GM12878 (cell line): ENCODE data around the gene FDXR. TPM values are rescaled to one million over a fixed set of nuclear protein-coding genes. Genes with fewer than 3 reads are reported as not detected.

Source experiments
- ATAC-seq: fragments of 200-7000 bp; cut with Tn5 transposase; 3 replicates; pipeline ENCODE4 v1.9.1; 2020; ENCODE audit warnings: mild to moderate bottlenecking, moderate library complexity
- BruUV-seq: library from RNA; stranded (reverse); fragments of 400-500 nt; replicated peaks from 2 replicates; lab custom pipeline; 2021; lab: Mats Ljungman, UMichigan
- CTCF ChIA-PET: fragments of 300-600 bp; sonication (Branson Sonifier 250); formaldehyde crosslinking; extraction: SDS; loops from one replicate; lab custom pipeline; 2021; ENCODE audit warnings: inconsistent platforms; lab: Yijun Ruan, JAX
- POLR2A ChIA-PET: fragments of 350-600 bp; formaldehyde crosslinking; extraction: SDS; loops from one replicate; lab custom pipeline; 2021; ENCODE audit warnings: inconsistent platforms; lab: Charles Lee
- RAD21 ChIA-PET: fragments of 300-600 bp; sonication (Branson Sonifier 250); formaldehyde crosslinking; loops from one replicate; lab custom pipeline; 2023; ENCODE audit warnings: antibody characterized with exemption; ENCODE audit not compliant: unreplicated experiment; lab: Charles Lee
- SMC1A ChIA-PET: fragments of 300-600 bp; sonication (Branson Sonifier 250); formaldehyde crosslinking; loops from one replicate; lab custom pipeline; 2023; ENCODE audit not compliant: unreplicated experiment, uncharacterized antibody; lab: Charles Lee
- DNase-seq: peaks from one replicate; pipeline ENCODE4 v3.0.0-alpha.2; 2011; ENCODE audit warnings: low read depth, low spot score
- FAIRE-seq: peaks from 3 replicates; lab custom pipeline; 2011; peaks lifted over from hg19 to GRCh38; lab: Jason Lieb, UNC
- H2AFZ ChIP-seq: 2 replicates; pipeline ENCODE4 v1.6.0; 2011; ENCODE audit warnings: low read depth, low read length, control low read depth; ENCODE audit not compliant: control insufficient read depth
- H3K27ac ChIP-seq: 2 replicates; pipeline ENCODE4 v1.5.1; 2011; ENCODE audit warnings: control low read depth; ENCODE audit not compliant: control insufficient read depth, insufficient read depth
- H3K27me3 ChIP-seq, 2 experiments: replicated peaks in 1 of 2; 2 replicates each; pipeline versions ENCODE4 v1.6.0 to v1.6.1; 2011; ENCODE audit warnings: low read length in 1 of 2; ENCODE audit not compliant: control insufficient read depth in 2 of 2, insufficient read depth in 2 of 2
- H3K36me3 ChIP-seq, 2 experiments: 2 replicates each; pipeline ENCODE4 v1.5.1; 2011; ENCODE audit warnings: low read length in 1 of 2; ENCODE audit not compliant: control insufficient read depth in 2 of 2, insufficient read depth in 2 of 2
- H3K4me1 ChIP-seq: 2 replicates; pipeline ENCODE4 v1.6.1; 2011; ENCODE audit warnings: mild to moderate bottlenecking, low read length, moderate library complexity, mixed read lengths; ENCODE audit not compliant: control insufficient read depth, insufficient read depth
- H3K4me2 ChIP-seq: 2 replicates; pipeline ENCODE4 v1.6.0; 2011; ENCODE audit warnings: control low read depth; ENCODE audit not compliant: control insufficient read depth, insufficient read depth
- H3K4me3 ChIP-seq: fragments of 200-600 bp; sonication (generic); 2 replicates; pipeline ENCODE4 v1.5.1; 2016
- H3K79me2 ChIP-seq: 2 replicates; pipeline ENCODE4 v1.6.0; 2011; ENCODE audit warnings: low read length; ENCODE audit not compliant: control insufficient read depth, insufficient read depth
- H3K9ac ChIP-seq: 2 replicates; pipeline ENCODE4 v1.8.0; 2011; ENCODE audit warnings: low read length, control low read depth, mixed read lengths; ENCODE audit not compliant: control insufficient read depth, insufficient read depth
- H3K9me3 ChIP-seq: replicated peaks from 3 replicates; pipeline ENCODE4 v1.5.1; 2011; ENCODE audit warnings: mild to moderate bottlenecking, low read length; ENCODE audit not compliant: control insufficient read depth, insufficient read depth
- H4K20me1 ChIP-seq: 2 replicates; pipeline ENCODE4 v1.6.0; 2011; ENCODE audit not compliant: control insufficient read depth, insufficient read depth
- EGR1 ChIP-seq, 2 experiments: IDR thresholded peaks; 1 replicate in 1 of 2; 2 replicates in 1 of 2; pipeline ENCODE4 v1.6.1; 2011 to 2012; ENCODE audit warnings: low read depth in 2 of 2, low read length in 2 of 2, borderline replicate concordance in 1 of 2, mild to moderate bottlenecking in 1 of 2, moderate library complexity in 1 of 2
- JUNB ChIP-seq: IDR thresholded peaks from 2 replicates; pipeline ENCODE4 v1.6.1; 2016; ENCODE audit warnings: antibody characterized with exemption, mild to moderate bottlenecking
- POLR2A ChIP-seq: IDR thresholded peaks from 2 replicates; pipeline ENCODE4 v1.6.1; 2011; ENCODE audit warnings: low read depth, mild to moderate bottlenecking, low read length
- RAD21 ChIP-seq: IDR thresholded peaks from 2 replicates; pipeline ENCODE4 v1.6.1; 2011; ENCODE audit warnings: mild to moderate bottlenecking, low read depth, low read length, moderate library complexity; ENCODE audit not compliant: insufficient read depth
- SUZ12 ChIP-seq: fragments of 200-600 bp; sonication (generic); IDR thresholded peaks from one replicate; pipeline ENCODE4 v1.6.1; 2018; ENCODE audit warnings: antibody characterized with exemption, mild to moderate bottlenecking; ENCODE audit not compliant: unreplicated experiment
- TARDBP ChIP-seq: IDR thresholded peaks from 2 replicates; pipeline ENCODE4 v1.6.1; 2016; ENCODE audit warnings: borderline replicate concordance
- WGBS: methylation state at CpG from one replicate; pipeline ENCODE4 v1.1.6; 2016; ENCODE audit warnings: low lambda C conversion rate; ENCODE audit not compliant: insufficient replicate concordance, insufficient coverage; ENCODE audit errors: missing lambda C conversion rate; 5-methylcytosine and 5-hydroxymethylcytosine counted together
- in situ Hi-C: fragments of 300-500 bp; cut with MboI; formaldehyde crosslinking; loops from 9 replicates; pipeline ENCODE4 v1.14.3; 2018; ENCODE audit warnings: mixed read lengths
- intact Hi-C: fragments of 100-400 bp; cut with micrococcal nuclease; formaldehyde crosslinking; loops from one replicate; pipeline ENCODE4 v1.14.2; 2022; ENCODE audit not compliant: unreplicated experiment
- polyA plus RNA-seq, 11 experiments: library from polyadenylated mRNA; depleted of rRNA in 4 of 11; unstranded in 6 of 11; stranded (reverse) in 5 of 11; fragments of >200 nt; fragmentation: Nextera tagmentation in 4 of 11; fragmentation: Illumina TruSeq in 1 of 11; extraction: Ambion mirVana in 4 of 11; extraction: Trizol in 1 of 11; gene quantifications; 1 replicate in 1 of 11; 2 replicates in 10 of 11; pipeline versions ENCODE4 v1.2.1 to v1.2.3, GENCODE V29; 2011 to 2016; ENCODE audit warnings: inconsistent platforms in 2 of 11, missing spikeins in 2 of 11, low read depth in 1 of 11
- total RNA-seq, 4 experiments: library from RNA; depleted of rRNA in 3 of 4; stranded (reverse); fragments of >200 nt in 3 of 4; fragmentation: Illumina TruSeq in 1 of 4; extraction: Trizol in 1 of 4; gene quantifications; 2 replicates each; pipeline versions ENCODE4 v1.2.1 to v1.2.3, GENCODE V29; 2013 to 2021

Gene FDXR
- total and polyA plus RNA-seq, 10 of the 15 experiments (the other 5 are each of a cell fraction or from before 2014, with no cell fraction given), result 0.85 to 162 (median 48.2) TPM

GRCh38 chr17:74861662-74862107 lies 11.1 kb downstream of the FDXR start:
- 20% methylated on average over 9 of the region's 36 CpGs for WGBS
- ChIA-PET CTCF (interaction anchor here (0.7 to 10.2 kb wide), 26 partner anchors 9 to 296 kb away, joined by 3 to 98 read pairs (median 5); partner anchors contain the start of genes FDXR and RAB37), RAD21 (interaction anchor here (0.5 to 4.9 kb wide), 9 partner anchors 11 to 204 kb away, joined by 3 to 15 read pairs (median 4); partner anchors contain the start of genes FDXR, NAT9 and RAB37), POLR2A (interaction anchor here (0.9 kb wide), 1 partner anchor 8 kb away, joined by 3 read pairs; no protein-coding TSS in a partner anchor), SMC1A (interaction anchor here (0.7 to 3.4 kb wide), 7 partner anchors 21 to 119 kb away, joined by 3 to 12 read pairs (median 4); no protein-coding TSS in a partner anchor)
- DNase-seq, result no peak
- FAIRE-seq, result no peak
- 0 out of 2 replicates have a peak overlapping the region, but pooled peaks have one; percentile 25 for H3K4me2 ChIP-seq
- ATAC-seq, result no peak
- no peak overlapping the region for H3K9ac ChIP-seq
- in situ Hi-C loops, result no loop called here
- no peaks in the 10 kb centered on the region for H3K9me3 ChIP-seq
- H3K27me3 ChIP-seq, result peaks cover 12 to 14% of the 10 kb centered on the region in 2 experiments
- no TSS peak for BruUV-seq
- H3K4me1 ChIP-seq, result peaks cover 4% of the 10 kb centered on the region; the same call in 1 of the 2 replicates
- TF ChIP-seq POLR2A (peak; percentile 15; the same call in 1 of the 2 replicates), SUZ12 (peak; percentile 85), EGR1 (IDR thresholded peaks at IDR 0.05; ENCODE audit: borderline replicate concordance in 1 of 2, low read depth in 2 of 2, low read length in 2 of 2) (no peak)
- H3K4me3 ChIP-seq, result no peak overlapping the region
- H3K36me3 ChIP-seq, result no peaks in the 10 kb centered on the region; a peak in 2 of 4 replicates
- H3K79me2 ChIP-seq, result no peaks in the 10 kb centered on the region
- H3K27ac ChIP-seq, result no peak overlapping the region
- H2AFZ ChIP-seq, result no peak overlapping the region
- H4K20me1 ChIP-seq, result no peaks in the 10 kb centered on the region
- intact Hi-C loops, result loop anchor here (1.0 kb wide), 1 partner anchor 117 kb away; no protein-coding TSS in a partner anchor

DNA sequence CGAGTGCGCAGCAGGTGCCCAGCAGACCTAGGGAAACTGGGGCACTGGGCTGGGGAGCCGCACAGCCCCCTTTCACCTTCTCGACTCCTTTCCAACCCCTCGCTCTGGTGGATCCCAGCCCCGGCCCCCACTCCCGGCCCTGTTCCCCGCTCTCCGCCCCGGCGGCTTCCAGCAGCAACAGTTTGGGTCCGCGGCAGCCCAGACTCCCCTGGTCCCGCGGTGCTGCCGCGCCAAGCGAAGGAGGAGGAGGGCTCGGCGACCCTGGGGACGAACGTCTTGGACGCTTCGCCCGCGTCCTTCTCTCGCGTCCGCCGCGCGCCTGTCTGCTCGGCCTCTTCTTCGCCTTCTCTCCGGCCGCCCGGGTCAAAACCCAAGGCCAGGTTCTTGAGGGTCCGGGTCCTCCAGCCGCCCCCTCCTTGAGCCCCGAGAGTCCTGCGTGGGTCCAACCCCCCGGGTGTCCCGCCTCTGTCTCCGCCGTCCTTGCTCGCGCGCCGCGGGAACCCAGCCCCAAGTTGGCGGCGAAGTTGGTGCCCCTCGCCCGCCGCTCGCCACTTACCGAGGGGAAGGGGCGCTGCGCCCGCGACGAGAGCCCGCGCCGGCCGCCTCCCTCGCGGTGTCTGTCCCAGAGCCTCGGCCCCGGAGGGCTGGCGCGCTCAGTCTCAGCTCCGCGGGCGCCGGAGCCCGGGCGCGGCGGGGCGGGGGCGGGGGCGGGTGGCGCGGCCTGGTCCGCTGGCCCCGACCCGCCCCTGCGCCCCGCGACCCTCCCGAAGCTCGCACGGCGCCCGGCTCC lies 11.7 kb downstream of the FDXR start:
- H3K27me3 ChIP-seq, result peaks cover 12 to 14% of the 10 kb centered on the region in 2 experiments
- DNase-seq (no peak), ATAC-seq (no peak), FAIRE-seq (no peak)
- no peak overlapping the region for H3K4me2 ChIP-seq
- no peak overlapping the region for H3K27ac ChIP-seq
- H4K20me1 ChIP-seq, result no peaks in the 10 kb centered on the region
- SMC1A ChIA-PET, result interaction anchor here (3.4 kb wide), 1 partner anchor 71 kb away, joined by 12 read pairs; no protein-coding TSS in a partner anchor
- no peaks in the 10 kb centered on the region; a peak in 1 of 4 replicates for H3K36me3 ChIP-seq
- no peaks in the 10 kb centered on the region for H3K9me3 ChIP-seq
- POLR2A ChIA-PET, result no interaction called here
- no peak overlapping the region for H3K9ac ChIP-seq
- BruUV-seq, result no TSS peak
- no peak overlapping the region for H3K4me3 ChIP-seq
- H3K4me1 ChIP-seq, result peaks cover 4% of the 10 kb centered on the region; the same call in 1 of the 2 replicates
- no peak for TF ChIP-seq JUNB
- TF ChIP-seq SUZ12, result peak; percentile 73
- peak; percentile 7; the same call in 1 of the 2 replicates for TF ChIP-seq POLR2A
- TF ChIP-seq RAD21, result no peak
- TF ChIP-seq TARDBP, result no peak
- in situ Hi-C loops, result no loop called here
- CTCF ChIA-PET, result interaction anchor here (0.7 to 10.2 kb wide), 10 partner anchors 10 to 295 kb away, joined by 3 to 98 read pairs (median 5); partner anchors contain the start of genes FDXR and RAB37
- 11% methylated on average over 57 of the region's 96 CpGs for WGBS
- H2AFZ ChIP-seq, result no peak overlapping the region
- no peaks in the 10 kb centered on the region for H3K79me2 ChIP-seq
- intact Hi-C loops, result no loop called here
- RAD21 ChIA-PET, result interaction anchor here (1.3 to 4.9 kb wide), 3 partner anchors 70 to 204 kb away, joined by 5 to 15 read pairs (median 8); partner anchors contain the start of gene RAB37
